C4-2B (cell line): Measurements from ENCODE around the gene MEG3.

ENCODE experiments used
- ZFX ChIP-seq: fragments of 450-650 bp; IDR thresholded peaks from 2 replicates; pipeline ENCODE4 v1.6.1; 2017
- TF ChIP-seq, protein P1 (sequence below): fragments of 450-650 bp; conservative IDR thresholded peaks from 2 replicates; pipeline ENCODE4 v1.5.1; 2017; ENCODE audit warnings: mild to moderate bottlenecking

DNA sequence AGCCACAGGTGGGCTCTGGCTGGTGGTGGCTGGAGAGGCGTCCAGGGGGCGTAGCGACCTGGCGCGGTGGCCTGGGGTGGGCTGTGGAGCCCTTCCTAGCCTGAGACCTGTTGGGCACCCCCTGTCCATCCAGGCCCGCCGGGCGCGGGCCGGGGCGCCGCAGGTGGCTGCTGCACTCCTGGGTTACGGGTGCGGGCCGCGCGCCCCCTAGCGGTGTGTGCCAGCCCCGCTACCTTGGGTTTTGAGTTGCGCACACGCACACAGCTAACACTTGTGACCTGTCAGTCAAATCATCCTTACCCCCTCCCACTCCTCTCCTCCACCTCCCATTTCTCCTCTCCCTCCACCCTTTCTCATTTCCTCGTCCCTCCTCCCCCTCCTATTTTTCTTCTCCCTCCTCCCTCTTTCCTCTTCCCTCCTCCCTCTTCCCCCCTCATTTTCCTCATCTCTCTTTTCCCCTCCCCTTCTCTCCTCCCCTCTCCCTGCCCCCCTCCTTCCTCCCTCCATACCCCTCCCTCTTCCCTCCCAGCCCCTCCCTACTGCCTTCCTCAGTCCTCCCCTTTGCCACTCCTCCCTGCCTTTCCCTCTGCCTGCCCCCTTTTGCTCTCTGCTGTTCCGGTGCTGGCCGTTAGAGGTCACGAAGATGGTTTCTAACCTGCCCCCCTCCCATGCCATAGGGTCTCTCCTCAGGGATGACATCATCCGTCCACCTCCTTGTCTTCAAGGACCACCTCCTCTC, 2.3 kb downstream of the MEG3 start:
- TF ChIP-seq, protein P1, sequence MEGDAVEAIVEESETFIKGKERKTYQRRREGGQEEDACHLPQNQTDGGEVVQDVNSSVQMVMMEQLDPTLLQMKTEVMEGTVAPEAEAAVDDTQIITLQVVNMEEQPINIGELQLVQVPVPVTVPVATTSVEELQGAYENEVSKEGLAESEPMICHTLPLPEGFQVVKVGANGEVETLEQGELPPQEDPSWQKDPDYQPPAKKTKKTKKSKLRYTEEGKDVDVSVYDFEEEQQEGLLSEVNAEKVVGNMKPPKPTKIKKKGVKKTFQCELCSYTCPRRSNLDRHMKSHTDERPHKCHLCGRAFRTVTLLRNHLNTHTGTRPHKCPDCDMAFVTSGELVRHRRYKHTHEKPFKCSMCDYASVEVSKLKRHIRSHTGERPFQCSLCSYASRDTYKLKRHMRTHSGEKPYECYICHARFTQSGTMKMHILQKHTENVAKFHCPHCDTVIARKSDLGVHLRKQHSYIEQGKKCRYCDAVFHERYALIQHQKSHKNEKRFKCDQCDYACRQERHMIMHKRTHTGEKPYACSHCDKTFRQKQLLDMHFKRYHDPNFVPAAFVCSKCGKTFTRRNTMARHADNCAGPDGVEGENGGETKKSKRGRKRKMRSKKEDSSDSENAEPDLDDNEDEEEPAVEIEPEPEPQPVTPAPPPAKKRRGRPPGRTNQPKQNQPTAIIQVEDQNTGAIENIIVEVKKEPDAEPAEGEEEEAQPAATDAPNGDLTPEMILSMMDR, result peak; percentile 51
- TF ChIP-seq ZFX, result no peak
